Measurements from ENCODE around the gene LPIN2. TPM values are rescaled to one million over a fixed set of nuclear protein-coding genes. Genes with fewer than 3 reads are reported as not detected.

Gene LPIN2
- total and polyA plus RNA-seq, 2 of the 13 experiments (the other 11 are each of a cell fraction or from before 2014, with no cell fraction given), result 46.0 to 119 TPM

DNA sequence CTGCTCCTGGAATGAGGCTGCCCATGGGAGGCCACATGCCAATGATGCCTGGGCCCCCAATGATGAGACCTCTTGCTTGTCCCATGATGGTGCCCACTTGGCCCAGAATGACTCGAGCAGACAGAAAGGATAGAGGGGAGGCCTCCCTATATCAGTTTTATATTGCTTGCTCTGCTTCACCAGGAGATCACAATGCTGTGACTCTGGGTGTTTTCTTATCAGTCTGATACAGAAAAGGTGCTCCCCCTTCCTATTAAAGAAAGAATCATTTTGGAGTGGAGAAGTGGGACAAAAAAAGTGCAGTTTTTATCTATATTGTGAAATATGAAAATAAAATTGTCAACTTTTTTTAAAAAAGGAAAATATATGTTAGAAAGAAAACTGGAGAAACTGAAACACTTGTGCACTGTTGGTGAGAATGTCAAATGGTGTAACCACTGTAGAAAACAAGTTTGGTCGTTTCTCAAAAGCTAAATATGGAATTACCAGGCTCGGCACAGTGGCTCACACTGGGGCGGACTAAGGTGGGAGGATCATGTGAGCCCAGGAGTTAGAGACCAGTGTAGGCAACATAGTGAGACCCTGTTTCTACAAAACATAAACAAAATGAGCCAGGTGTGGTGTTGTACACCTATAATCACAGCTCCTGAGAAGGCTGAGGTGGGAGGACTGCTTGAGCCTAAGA lies 21.8 kb downstream of the LPIN2 start:
- Histone ChIP-seq H3K27me3 (ENCODE audit: control insufficient read depth in 1 of 2, insufficient read depth in 2 of 2, low read length in 2 of 2) (no peaks in the 10 kb centered on the region), H2AFZ (ENCODE audit: low read length) (no peak overlapping the region), H3K36me3 (replicated peaks in 1 of 2; ENCODE audit: control insufficient read depth in 1 of 2, insufficient read depth in 2 of 2, low read length in 2 of 2) (peaks cover 1 to 18% of the 10 kb centered on the region in 2 experiments; a peak in 3 of 5 replicates), H3K79me2 (ENCODE audit: insufficient read depth, low read length) (peaks cover 91% of the 10 kb centered on the region), H3K4me2 (ENCODE audit: low read depth, low read length) (no peak overlapping the region), H3K4me3 (replicated peaks in 1 of 3; ENCODE audit: insufficient read depth in 1 of 3, low read depth in 2 of 3, low read length in 3 of 3) (no peak overlapping the region), H3K27ac (ENCODE audit: extremely low read length, insufficient read depth, low read length) (no peak overlapping the region), H4K20me1 (ENCODE audit: insufficient read depth, low read length) (peaks cover 95% of the 10 kb centered on the region), H3K4me1 (ENCODE audit: insufficient read depth, low read length) (peaks cover 75% of the 10 kb centered on the region), H3K9me3 (ENCODE audit: low read length) (no peaks in the 10 kb centered on the region), H3K9ac (ENCODE audit: insufficient read depth, low read depth, low read length) (no peak overlapping the region)
- 99% methylated on average over 3 of the region's 4 CpGs for WGBS (ENCODE audit: low lambda C conversion rate)
- in situ Hi-C loops (cut with HindIII; ENCODE audit: extremely low pct_ligation_motif_present, low pct_unique_long_range_greater_than_20kb) (no loop called here), intact Hi-C loops (cut with micrococcal nuclease; ENCODE audit: unreplicated experiment) (no loop called here)
- TF ChIP-seq, protein P1, sequence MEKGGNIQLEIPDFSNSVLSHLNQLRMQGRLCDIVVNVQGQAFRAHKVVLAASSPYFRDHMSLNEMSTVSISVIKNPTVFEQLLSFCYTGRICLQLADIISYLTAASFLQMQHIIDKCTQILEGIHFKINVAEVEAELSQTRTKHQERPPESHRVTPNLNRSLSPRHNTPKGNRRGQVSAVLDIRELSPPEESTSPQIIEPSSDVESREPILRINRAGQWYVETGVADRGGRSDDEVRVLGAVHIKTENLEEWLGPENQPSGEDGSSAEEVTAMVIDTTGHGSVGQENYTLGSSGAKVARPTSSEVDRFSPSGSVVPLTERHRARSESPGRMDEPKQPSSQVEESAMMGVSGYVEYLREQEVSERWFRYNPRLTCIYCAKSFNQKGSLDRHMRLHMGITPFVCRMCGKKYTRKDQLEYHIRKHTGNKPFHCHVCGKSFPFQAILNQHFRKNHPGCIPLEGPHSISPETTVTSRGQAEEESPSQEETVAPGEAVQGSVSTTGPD (CRISPR knock-in tag; IDR thresholded peaks at IDR 0.05), result no peak
- TF ChIP-seq HOXA3 (CRISPR knock-in tag; IDR thresholded peaks at IDR 0.05) (no peak), NFE2 (CRISPR knock-in tag; IDR thresholded peaks at IDR 0.05) (no peak), TEAD2 (CRISPR knock-in tag; IDR thresholded peaks at IDR 0.05) (no peak), NFE2L1 (CRISPR knock-in tag; IDR thresholded peaks at IDR 0.05; ENCODE audit: borderline replicate concordance) (no peak)
- TF ChIP-seq, protein P2, sequence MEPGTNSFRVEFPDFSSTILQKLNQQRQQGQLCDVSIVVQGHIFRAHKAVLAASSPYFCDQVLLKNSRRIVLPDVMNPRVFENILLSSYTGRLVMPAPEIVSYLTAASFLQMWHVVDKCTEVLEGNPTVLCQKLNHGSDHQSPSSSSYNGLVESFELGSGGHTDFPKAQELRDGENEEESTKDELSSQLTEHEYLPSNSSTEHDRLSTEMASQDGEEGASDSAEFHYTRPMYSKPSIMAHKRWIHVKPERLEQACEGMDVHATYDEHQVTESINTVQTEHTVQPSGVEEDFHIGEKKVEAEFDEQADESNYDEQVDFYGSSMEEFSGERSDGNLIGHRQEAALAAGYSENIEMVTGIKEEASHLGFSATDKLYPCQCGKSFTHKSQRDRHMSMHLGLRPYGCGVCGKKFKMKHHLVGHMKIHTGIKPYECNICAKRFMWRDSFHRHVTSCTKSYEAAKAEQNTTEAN (CRISPR knock-in tag; conservative IDR thresholded peaks at IDR 0.05), result no peak
- TF ChIP-seq, protein P3, sequence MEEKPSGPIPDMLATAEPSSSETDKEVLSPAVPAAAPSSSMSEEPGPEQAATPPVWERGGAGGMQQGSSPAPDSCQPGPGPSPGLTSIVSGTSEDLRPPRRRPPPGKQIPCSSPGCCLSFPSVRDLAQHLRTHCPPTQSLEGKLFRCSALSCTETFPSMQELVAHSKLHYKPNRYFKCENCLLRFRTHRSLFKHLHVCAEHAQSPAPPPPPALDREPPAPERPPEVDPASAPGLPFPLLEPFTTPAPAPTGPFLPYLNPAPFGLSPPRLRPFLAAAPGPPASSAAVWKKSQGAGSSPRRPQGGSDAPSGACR (CRISPR knock-in tag; IDR thresholded peaks at IDR 0.05), result no peak
- no TSS peak for BruUV-seq (replicated peaks)
- CTCF ChIA-PET (ENCODE audit: low intra/inter-chr PET ratio, low total read pairs), result no interaction called here
- FAIRE-seq (no peak), ATAC-seq (no peak), DNase-seq (ENCODE audit: low spot score) (no peak)
- POLR2A ChIA-PET, result no interaction called here

All from HepG2 (cell line).